GM19043 (cell line): ENCODE data around the gene CLEC4E.
"Not testable (repeated sequence)": the region's sequence is repeated elsewhere in the genome, so short reads cannot be mapped to it uniquely, and the experiment has no call there.

Experiments used
- ATAC-seq: cut with Tn5 transposase; IDR thresholded peaks from one replicate; pipeline ENCODE4 v1.9.1; 2021; ENCODE audit warnings: low read depth; ENCODE audit not compliant: unreplicated experiment

CLEC4E gene

DNA sequence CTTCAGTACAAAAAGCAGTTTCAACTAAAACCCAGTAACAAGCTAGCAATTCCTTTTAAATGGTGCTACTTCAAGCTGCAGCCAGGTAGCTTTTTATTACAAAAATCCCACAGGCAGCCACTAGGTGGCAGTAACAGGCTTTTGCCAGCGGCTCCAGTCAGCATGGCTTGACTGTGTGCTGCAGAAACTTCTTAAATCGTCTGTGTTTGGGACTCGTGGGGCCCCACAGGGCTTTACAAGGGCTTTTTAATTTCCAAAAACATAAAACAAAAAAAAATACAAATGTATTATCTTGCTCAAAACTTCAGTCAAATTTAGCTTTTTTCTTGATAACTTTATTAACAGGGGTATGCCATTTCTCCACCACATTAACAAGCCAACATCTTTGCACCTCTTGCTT lies 3.6 kb upstream of the CLEC4E start:
- ATAC-seq, result peak; percentile 66

DNA sequence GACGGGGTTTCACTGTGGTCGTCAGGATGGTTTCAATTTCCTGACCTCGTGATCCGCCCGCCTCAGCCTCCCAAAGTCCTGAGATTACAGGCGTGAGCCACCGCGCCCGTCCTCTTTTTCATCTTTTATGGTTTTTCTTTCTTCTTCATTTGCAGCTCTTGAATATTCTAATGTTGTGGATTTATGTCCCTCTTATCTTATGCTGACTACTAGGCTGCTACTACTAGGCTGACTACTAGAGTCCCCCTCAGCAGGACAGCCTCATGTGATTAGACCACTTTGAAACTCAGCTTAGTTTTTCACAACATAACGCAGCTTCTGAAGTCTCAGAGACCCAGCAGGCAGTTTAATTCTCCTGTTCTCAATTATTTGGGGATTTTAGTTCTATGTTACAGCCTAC lies 857 bp upstream of the CLEC4E start:
- no peak for ATAC-seq

DNA sequence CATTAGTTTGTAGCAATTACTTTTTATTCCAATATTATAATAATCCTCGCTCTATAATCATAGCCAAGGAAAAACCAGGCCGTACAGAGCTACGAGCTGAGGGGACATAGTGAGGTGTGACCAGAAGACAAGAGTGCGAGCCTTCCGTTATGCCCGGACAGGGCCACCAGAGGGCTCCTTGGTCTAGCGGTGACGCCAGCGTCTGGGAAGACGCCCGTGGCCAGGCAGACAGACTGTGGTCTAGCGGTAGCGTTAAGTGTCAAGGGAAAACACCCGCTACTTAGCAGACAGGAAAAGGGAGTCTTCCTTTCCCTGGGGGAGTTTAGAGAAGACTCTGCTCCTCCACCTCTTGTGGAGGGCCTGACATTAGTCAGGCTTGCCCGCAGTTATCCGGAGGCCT lies 2.9 kb downstream of the CLEC4E start:
- not testable (repeated sequence) for ATAC-seq

DNA sequence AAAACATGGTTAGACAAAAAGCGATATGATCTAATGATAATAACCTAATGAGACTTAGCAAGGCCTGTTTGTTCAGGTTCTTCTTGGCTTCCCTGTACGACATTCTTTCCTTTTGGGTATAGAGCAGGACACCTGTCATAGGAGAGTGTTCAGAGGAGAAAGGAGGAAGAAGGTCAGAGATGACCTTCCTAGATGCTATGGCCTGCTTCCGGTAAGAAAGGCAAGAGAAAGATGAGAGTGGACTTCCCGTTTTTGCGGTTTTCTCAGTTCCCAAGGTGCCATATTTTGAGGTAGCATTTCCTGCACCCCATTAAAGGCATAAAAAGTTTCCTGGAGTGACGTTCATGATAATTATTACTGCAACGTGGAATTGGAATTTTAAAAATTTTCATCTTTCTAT lies 8.7 kb downstream of the CLEC4E start:
- no peak for ATAC-seq

DNA sequence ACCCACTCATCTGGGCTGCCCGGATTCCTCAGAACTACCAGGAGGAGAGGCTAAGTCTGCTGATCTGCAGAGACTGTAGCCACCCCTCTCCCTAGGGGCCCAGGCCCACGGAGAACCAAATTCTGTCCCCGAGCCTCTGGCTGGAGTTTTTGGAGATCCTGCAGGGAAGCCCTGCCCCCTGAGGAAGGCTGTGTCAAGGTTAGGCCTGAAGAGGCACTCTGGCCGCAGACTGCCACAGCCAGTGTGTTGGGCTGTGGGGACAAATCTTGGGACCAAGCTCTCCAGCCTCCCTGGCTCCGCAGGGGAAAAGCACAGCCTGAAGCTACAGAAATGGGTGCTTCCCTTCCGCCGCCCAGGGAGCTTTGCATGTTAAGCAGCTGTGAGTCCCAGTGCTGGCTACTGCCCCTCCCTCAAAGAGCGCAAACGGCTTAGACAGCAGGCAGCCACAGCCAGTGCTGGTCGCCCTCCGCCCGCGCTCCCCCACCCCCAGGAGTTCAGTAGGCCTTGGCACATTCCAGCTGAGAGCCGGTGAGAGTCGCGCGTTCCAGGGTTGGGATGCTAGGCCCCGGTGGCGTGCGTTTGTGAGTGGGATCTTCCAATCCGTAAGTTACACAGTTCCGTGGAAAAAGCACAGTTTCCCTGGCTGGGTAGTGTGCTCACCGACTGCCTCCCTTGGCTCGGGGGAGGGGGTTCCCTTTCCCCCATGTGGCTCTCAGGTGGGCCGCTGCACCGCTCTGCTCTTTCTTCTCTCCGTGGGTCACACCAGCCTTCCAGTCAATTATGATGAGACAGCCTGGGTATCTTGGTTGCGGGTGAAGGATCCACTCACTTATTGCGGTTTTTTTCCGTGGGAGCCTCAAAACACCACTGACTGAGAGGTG lies 13.2 kb downstream of the CLEC4E start:
- no peak for ATAC-seq

DNA sequence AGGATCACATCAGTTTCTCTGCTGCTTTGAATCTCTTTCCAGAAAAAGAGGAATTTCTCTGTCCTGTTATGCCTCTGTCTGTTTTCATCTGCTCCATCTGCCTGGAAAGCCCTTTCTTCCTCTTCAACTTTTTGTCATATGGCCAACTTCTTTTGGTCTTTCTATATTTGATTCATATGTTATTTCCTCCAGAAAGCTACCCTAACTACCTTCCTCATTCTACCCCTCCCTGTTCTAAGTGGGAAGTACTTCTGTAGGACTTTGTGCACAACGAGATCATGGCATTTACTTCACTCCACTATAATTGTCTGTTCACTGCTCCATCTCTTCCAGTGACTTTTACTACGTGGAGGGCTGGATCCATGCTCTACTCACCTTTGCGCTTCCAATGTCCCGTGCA lies 21.5 kb downstream of the CLEC4E start:
- no peak for ATAC-seq

DNA sequence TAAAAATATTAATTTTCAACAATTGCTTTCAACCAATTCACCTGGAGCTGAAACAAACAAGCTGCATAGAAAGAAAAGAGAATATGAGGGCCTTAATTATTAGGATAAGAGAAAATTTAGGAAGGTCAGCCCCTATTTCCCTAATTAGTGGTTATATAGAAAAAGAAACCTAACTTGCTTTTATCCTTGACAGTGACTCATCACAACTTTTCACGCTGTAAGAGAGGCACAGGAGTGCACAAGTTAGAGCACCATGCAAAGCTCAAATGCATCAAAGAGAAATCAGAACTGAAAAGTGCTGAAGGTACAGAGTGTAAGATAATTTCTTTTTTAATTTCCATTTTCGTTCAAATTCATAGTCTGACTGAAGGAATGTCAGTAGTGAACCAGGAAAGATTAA lies 22.7 kb downstream of the CLEC4E start:
- no peak for ATAC-seq

DNA sequence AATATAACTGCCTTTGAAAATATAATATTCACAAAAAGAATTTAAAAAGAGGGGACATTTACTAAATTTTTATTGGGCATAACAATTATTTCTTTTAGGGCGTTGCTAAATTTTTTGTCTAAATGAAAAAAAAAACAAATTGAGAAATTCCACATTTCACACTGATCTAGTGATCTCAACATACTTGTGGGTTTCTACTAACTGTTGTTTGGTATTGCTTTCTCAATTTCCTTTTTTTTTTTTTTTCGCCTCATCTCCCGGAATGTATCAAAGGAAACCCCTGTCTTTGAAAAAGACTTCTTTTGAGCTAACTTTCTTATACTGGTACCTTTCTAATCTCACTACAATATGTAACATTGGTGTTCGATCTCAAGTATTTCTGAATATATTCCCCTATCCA lies 27.4 kb downstream of the CLEC4E start, which contains the start of gene CLEC4D:
Gene CLEC4D, plus strand, starts transcription at position 248 of the 400 bp plus-strand sequence. CDS start 230 bp downstream, outside the sequence.
- no peak for ATAC-seq

DNA sequence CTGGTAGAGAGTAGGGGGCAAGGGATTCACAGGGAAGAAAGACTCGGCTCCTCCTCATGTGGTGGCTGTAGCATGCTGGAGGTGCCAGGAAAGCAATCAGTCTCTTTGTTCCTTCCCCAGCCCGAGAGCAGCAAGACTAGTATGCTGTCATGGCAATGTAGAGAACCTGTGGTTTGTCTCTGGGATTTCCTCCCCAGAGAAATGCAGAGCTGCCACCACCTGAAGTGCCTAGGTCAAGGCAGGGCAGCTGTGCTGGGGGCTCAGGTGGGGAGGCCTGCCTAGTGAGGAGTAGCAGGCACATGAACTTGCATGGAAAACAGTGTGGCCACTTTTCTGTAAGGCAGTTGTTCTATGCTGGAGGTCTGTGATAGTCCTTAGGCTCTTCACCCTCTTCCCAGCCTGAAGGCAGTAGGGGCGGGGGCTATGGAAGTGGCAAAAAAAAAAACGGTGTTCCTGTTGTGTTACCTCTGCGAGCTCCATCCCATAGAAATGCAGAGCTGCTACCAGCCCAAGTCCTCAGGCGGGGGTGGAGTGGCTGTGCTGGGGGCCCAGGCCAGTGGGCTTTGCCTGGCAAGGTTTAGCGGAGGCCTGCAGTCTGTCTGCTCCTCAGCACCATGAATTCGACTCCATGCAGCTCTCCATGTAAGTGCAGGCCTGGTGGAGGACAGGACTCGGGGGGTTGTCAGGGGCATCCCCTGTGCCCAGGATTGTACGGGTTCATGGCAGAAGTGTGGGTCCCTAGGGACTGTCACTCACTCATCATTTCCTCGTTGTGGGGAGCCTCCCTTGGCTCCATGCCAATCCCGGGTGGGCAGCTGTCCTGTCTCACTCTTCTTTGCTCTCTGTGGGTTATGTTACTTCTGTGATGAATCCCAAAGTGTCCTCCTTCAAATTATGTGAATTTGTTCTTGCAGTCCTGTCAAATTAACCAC lies 31.5 kb downstream of the CLEC4E start:
- ATAC-seq, result no peak

DNA sequence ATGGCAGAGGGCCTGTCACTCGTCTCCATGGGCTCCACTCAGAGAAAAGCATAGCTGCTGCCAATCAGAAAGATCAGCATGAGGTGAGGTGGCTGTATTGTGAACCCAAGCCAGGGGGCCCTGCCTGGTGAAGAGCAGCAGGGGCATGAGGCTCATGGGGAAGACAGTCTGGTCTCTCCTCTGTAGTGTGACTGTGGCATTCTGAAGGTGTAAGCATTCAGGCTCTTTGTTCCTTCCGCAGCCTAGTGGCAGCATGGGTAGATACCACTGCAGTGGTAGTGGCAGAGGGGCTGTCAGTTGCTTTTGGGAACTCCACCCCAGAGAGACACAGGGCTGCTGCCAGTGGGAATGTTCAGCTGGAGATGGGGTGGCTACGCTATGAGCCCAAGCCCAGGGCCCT lies 32.5 kb downstream of the CLEC4E start:
- ATAC-seq, result no peak

DNA sequence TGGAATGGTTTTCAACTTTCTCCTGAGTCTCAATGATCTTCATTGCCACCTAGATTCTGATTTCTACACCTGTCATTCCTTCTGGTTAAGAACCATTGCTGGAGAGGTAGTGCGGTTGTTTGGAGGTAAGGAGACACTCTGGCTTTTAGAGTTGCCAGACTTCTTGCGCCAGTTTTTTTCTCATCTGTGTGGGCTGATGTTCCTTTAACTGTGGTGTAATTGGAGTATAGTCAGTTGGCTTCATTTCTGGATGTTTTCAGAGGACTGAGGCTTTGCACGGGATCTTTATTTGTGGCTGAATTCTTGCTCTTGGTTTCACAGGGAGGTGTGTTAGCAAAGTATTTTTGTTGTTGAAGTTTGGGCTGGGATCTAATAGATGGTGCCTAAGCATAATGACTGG lies 33.1 kb downstream of the CLEC4E start:
- ATAC-seq, result no peak

DNA sequence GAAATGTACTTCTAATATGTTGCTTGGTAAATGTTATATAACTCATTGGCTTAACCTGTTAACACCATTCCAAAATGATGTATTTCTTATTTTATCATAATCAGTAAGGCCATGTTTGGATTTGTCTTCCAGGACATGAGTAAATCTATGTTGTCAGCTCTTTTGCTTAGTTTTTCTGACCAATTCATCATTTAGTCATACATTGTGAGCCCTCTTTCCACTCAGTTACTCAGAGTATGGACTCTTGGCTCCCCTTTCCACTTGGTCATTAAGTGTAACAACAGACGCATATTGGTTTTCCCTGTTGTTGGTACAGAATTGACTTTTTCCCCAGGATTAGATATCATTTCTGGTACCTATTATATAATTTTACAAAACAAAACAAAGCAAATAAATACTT lies 36.4 kb downstream of the CLEC4E start:
- ATAC-seq, result no peak

DNA sequence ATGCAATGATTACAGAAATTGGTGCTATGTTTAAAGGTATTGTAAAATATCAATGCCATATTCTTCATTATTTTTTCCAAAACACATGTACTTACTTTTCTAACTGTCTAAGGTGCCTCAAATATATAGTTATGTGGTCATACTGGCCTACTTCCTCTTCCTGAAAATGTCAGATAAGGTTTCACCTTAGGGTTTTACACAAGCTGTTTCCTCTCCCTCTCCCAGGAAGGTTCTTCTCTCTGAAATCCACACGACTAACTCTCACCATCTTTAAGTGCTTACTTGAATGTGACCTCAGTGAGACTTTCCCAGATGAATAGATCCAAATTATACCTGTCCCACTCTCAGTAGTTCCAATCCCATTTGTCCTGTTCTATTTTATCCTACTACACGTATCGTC lies 39.0 kb downstream of the CLEC4E start:
- no peak for ATAC-seq

DNA sequence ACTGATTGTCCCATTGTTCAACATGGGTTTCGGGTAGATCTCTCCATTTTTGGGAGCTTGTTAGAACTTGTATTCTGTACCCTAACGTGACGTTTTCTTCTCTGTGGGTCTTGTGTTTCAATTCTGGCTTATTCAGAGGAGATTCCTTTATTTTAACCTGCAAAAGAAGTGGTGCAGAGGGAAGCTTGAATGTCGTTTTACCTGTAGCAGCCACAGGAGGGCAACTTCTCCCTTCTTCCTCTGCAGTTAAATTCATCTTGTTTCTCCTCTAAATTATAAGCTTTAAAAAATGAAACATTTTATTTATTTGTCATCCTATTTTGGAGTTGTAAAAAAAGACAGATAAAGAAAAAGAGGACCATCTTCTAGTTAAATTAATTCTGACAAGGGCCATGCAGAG lies 41.1 kb downstream of the CLEC4E start:
- no peak for ATAC-seq

DNA sequence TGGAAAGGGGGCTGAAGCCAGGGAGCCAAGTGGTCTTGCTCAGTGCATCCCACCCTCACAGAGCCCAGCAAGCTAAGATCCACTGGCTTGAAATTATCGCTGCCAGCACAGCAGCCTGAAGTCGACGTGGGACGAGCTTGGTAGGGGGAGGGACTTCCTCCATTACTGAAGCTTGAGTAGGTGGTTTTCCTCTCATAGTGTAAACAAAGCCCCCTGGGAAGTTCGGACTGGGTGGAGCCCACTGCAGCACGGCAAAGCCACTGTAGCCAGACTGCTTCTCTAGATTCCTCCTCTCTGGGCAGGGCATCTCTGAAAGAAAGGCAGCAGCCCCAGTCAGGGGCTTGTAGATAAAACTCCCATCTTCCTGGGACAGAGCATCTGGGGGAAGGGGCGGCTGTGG lies 44.6 kb downstream of the CLEC4E start:
- ATAC-seq, result not testable (repeated sequence)

DNA sequence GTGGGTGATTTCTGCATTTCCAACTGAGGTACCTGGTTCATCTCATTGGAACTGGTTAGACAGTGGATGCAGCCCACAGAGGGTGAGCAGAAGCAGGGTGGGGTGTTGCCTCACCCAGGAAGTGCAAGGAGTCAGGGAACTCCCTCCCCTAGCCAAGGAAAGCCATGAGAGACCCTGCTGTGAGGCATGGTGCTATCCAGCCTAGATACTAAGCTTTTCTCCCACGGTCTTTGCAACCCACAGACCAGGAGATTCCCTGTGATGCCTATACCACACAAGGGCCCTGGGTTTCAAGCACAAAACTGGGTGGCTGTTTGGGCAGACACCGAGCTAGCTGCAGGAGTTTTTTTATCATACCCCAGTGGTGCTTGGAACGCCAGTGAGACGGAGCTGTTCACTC lies 45.0 kb downstream of the CLEC4E start:
- ATAC-seq, result not testable (repeated sequence)

DNA sequence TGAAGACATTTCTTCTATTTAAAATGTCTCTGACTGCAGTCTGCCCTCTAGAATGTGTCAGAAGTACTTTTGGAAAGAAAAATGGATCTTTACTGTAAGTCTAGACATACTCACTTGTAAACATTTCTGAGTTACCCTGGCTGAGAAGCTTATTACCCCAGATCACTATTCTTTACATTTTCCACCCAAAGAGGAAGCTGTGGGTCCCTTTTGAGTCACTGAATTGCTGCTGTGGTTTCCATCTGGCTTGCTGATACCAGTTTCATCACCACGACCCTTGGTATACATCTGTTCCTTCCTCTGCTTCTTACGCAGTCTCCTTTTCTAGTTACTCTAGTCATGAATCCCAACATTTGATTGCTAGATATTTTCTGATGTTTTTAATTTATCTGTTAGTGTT lies 47.6 kb downstream of the CLEC4E start:
- peak; percentile 98 for ATAC-seq

DNA sequence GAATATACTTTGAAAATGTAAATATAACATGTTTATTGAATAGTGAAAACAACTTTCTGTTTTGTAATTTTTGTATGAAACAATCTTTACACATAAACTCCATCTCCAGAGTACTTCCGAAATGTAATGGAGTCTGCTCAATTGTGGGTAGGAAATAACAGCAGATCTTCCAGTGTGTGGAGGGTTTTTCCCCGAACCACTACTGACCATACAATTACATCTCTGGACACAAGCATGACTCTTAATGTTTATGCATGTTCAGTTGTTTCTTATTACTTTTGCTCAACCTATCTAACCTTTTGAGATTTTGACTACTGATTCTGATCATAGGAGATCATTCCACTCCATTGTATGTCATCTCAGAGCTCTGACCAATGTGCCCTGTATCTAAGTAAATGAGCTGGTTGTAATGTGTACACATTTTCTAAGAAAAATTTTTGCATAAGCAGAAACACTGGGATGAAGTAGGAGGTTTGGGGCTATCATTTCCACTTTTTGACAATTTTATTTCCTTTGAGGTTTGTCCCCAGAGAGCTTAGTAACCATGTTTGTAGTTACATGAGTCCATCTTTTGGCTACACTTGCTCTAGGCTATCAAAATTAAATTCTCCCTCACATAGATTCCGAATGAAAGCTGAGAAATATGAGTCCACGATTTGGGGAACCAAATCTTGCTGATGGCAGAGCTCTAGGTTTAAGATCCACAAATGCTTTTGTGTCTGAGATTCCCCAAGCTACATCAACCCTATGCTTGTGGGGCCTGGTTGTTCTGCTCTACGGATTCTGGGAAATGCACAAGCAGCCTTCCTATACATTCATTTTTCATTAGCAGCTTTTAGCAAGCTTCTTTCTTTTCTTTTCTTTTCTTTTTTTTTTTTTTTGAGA lies 48.8 kb downstream of the CLEC4E start:
- no peak for ATAC-seq
